ENCODE measurements around the gene YTHDF1. TPM values are rescaled to one million over a fixed set of nuclear protein-coding genes. Genes with fewer than 3 reads are reported as not detected.
A peak's percentile ranks its signal among the peaks of the same experiment; 100 is the strongest.

YTHDF1 gene
- total and polyA plus RNA-seq, 11 donors, result 14.7 to 38.2 (median 22.5) TPM

GRCh38 chr20:63210011-63210605 is 5.8 kb downstream of the YTHDF1 start:
- no peaks in the 10 kb centered on the region for H3K9me3 ChIP-seq
- H3K27me3 ChIP-seq, result no peaks in the 10 kb centered on the region
- TF ChIP-seq CTCF (IDR thresholded peaks at IDR 0.05) (no peak), POLR2A (IDR thresholded peaks at IDR 0.05) (no peak)
- 75 to 81% (median 78%) methylated on average over 11 of the region's 11 CpGs for WGBS, 4 donors
- peak in 1 of 4 donors; percentile 30 for ATAC-seq
- no peak overlapping the region for H3K27ac ChIP-seq
- peaks cover 4 to 50% (median 35%) of the 10 kb centered on the region in 12 donors for H3K4me1 ChIP-seq
- H3K4me3 ChIP-seq, result no peak overlapping the region
- DNase-seq, result no peak
- H3K36me3 ChIP-seq, result peaks cover 0 to 94% (median 88%) of the 10 kb centered on the region in 9 donors
- intact Hi-C loops (cut with DNase I), result no loop called here

GRCh38 chr20:63208346-63208909 is 7.5 kb downstream of the YTHDF1 start:
- peaks cover 0 to 97% (median 91%) of the 10 kb centered on the region in 9 donors for H3K36me3 ChIP-seq
- H3K9me3 ChIP-seq, result no peaks in the 10 kb centered on the region
- peak overlapping the region in 1 of 12 donors; percentile 54 for H3K27ac ChIP-seq
- H3K27me3 ChIP-seq, result no peaks in the 10 kb centered on the region
- DNase-seq, result no peak
- no peak for TF ChIP-seq POLR2A (IDR thresholded peaks at IDR 0.05)
- TF ChIP-seq CTCF (IDR thresholded peaks at IDR 0.05), result no peak
- 71 to 83% (median 77%) methylated on average over 6 of the region's 6 CpGs for WGBS, 4 donors
- ATAC-seq, result peak in 3 of 4 donors; percentile 21 to 36 (median 21)
- intact Hi-C loops (cut with DNase I), result no loop called here
- peaks cover 0 to 34% (median 21%) of the 10 kb centered on the region in 12 donors for H3K4me1 ChIP-seq
- H3K4me3 ChIP-seq, result no peak overlapping the region

- no peak overlapping the region for H3K27ac ChIP-seq
- ATAC-seq, result peak in 3 of 4 donors; percentile 21 to 44 (median 29)
- H3K36me3 ChIP-seq, result peaks cover 4 to 97% (median 91%) of the 10 kb centered on the region in 9 donors
- 77 to 82% (median 79%) methylated on average over 11 of the region's 11 CpGs for WGBS, 4 donors
- H3K27me3 ChIP-seq, result no peaks in the 10 kb centered on the region
- peaks cover 0 to 21% (median 10%) of the 10 kb centered on the region in 12 donors for H3K4me1 ChIP-seq
- no peaks in the 10 kb centered on the region for H3K9me3 ChIP-seq
- no peak for DNase-seq
- TF ChIP-seq POLR2A (IDR thresholded peaks at IDR 0.05) (no peak), CTCF (IDR thresholded peaks at IDR 0.05) (no peak)
- H3K4me3 ChIP-seq, result no peak overlapping the region
- intact Hi-C loops (cut with DNase I), result no loop called here
These were observed 9.1 kb downstream of the YTHDF1 start for GRCh38 chr20:63206878-63207277.

- Histone ChIP-seq H3K9me3 (no peaks in the 10 kb centered on the region), H3K27me3 (no peaks in the 10 kb centered on the region), H3K27ac (no peak overlapping the region), H3K36me3 (peaks cover 4 to 98% (median 91%) of the 10 kb centered on the region in 9 donors), H3K4me3 (no peak overlapping the region), H3K4me1 (peaks cover 0 to 20% (median 6%) of the 10 kb centered on the region in 12 donors)
- ATAC-seq (no peak), DNase-seq (no peak)
- no peak for TF ChIP-seq POLR2A (IDR thresholded peaks at IDR 0.05)
- intact Hi-C loops (cut with DNase I), result no loop called here
- 75 to 81% (median 78%) methylated on average over 10 of the region's 10 CpGs for WGBS, 4 donors
These were observed 10.0 kb downstream of the YTHDF1 start for GRCh38 chr20:63205896-63206295.
